Sciatic nerve (tissue), 2 donors: Measurements from ENCODE around the gene MANSC4. TPM values are rescaled to one million over a fixed set of nuclear protein-coding genes. Genes with fewer than 3 reads are reported as not detected.

ENCODE experiments used
- ATAC-seq: fragments of 200-7000 bp; cut with Tn5 transposase; one replicate; pipeline ENCODE4 v1.9.1; 2020; ENCODE audit warnings: mild to moderate bottlenecking, moderate library complexity
- DNase-seq: peaks from one replicate; pipeline ENCODE4 v3.0.0-alpha.2; 2020; ENCODE audit warnings: low spot score
- intact Hi-C: fragments of 100-400 bp; cut with DNase I; formaldehyde crosslinking; loops from one replicate; pipeline ENCODE4 v1.14.2; 2022
- total RNA-seq: library from RNA; stranded (reverse); fragmentation: NEBNext Ultra II Directional; extraction: Animal tissue kit (Norgen Biotek cat#: 25700); gene quantifications from one replicate; pipeline ENCODE4 v1.2.1, GENCODE V29; 2021
- donor health status: DM: no; HTN: no; CAD: no.
- donor health status: DM: no; HTN: no; CAD: no.

Gene MANSC4
- total RNA-seq, 1 donor from 2014 or later: not detected

DNA sequence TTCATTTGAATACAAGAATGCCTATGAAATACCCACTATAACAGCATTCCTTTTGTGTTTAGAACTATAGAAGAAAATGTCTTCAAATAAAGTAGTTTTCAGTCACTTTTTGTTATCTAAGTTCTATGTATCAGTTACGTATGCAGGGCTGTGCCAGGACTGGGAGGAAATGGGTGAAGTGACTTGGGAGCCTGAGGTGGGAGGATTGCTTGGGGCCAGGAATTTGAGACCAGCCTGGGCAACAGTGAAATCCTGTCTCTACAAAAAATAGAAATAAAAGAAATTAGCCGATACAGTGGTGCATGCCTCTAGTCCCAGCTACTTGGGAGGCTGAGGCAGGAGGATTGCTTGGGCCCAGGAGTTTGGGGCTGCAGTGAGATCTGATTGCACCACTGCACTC lies 22.9 kb upstream of the MANSC4 start:
- intact Hi-C loops: no loop called here
- no peak for ATAC-seq
- DNase-seq: no peak

DNA sequence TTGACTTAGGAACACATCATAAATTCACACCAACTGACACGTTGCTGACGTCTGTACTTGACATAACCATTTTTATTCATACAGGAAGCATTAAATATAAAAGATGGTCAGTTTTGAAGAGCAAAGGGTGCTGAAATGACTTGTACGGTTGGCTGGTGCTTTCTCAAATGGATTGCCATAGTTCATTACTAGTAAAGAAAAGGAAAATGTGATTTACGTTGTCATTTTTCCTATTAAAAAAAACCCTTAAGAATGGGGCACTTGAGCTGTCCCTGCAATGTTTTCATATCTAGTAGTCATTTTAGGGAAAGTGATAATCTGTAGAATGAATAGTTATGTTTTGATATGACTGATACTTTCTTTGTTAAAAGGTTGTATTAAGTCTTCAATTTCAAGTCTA lies 22.5 kb upstream of the MANSC4 start:
- no peak for DNase-seq
- intact Hi-C loops: no loop called here

DNA sequence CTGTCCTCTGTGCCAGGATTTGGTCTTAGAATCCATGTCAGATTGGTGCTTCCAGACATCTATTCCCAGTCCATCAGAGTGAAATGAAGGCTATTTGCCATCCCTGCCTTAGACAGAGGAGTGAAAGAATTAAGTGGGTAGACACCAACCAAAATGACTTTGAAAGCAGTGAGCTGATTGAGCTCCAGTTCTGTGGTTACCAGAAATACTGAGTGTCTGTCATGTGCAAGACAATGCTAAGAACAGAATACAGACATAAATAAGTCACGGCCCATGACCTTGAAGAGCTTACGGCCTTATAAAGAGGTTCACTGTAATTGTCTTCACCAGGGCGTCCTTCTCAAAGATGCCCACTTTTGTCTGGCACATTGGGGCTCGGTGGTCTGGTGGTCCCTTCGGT lies 21.6 kb upstream of the MANSC4 start:
- intact Hi-C loops: no loop called here
- ATAC-seq (no peak), DNase-seq (no peak)

More for the DNA sequence above, 22.5 kb upstream of the MANSC4 start:
- no peak for ATAC-seq

DNA sequence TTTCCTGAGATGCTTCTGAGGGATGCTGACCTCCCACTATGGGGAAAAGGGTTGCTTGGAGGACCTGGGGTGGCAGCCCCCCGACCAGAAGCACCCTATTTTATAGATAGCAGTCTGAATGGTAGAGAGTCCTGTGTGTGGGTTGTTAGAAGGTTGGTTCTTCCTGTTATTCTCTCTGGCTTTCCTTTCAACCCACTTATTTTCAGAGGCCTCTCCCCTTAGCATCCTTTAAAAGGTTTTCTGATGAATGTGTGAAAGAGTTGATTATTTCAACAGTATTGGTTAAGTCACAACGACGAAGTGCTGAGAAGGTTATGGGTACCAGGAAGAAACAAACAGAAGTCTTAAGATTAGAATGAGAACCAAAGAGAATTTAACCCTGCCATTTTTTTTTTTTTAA lies 20.8 kb upstream of the MANSC4 start:
- intact Hi-C loops: no loop called here
- ATAC-seq: no peak
- no peak for DNase-seq

DNA sequence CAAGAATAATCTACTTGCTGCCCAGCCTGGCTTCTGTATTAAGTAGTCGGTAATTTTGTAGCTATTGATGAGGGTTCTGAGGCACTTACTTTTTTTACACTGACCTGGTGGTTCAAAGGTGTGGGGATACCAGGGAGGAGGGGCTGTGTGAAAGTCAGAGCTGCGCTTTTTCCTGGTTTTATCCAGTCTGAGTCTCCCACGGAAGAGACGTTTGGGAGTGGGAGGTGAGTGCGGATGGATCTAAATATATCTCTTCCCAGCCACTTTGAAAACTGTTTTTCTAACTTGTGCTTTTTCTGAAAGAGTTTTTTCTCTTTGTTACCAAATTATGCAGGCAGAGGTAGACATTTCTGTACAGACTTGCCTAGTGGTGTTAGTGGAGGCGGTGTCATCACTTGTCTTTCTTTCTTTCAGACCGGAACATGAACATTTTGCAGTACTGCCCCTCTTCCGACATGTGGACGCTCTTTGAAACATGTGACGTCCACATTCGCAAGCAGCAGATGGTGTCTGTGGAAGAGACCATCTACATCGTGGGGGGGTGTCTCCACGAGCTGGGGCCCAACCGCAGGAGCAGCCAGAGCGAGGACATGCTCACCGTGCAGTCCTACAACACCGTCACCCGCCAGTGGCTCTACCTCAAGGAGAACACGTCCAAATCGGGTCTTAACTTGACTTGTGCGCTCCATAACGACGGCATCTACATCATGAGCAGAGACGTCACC lies 17.4 kb upstream of the MANSC4 start:
- ATAC-seq: no peak
- DNase-seq: no peak
- intact Hi-C loops: no loop called here

DNA sequence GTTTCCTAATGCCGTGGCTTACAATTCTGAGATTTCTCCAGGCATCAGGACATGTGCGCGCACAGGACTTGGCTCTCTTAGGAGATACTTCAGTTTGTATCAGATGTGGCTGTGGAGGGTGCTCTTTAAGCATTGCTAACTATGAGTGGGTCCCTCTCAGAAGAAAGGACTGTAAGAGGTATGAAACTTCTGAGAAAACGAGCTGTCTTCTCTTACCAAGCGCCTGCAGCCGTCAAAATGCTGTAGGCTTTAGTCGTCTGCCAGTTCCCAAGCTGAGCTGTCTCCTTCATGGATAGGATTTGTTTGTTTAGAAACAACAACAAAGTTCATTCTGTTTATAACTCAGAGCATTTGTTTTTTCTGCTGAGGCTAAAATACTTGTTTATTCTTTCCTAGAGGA lies 16.1 kb upstream of the MANSC4 start:
- no peak for ATAC-seq
- intact Hi-C loops: no loop called here
- no peak for DNase-seq

DNA sequence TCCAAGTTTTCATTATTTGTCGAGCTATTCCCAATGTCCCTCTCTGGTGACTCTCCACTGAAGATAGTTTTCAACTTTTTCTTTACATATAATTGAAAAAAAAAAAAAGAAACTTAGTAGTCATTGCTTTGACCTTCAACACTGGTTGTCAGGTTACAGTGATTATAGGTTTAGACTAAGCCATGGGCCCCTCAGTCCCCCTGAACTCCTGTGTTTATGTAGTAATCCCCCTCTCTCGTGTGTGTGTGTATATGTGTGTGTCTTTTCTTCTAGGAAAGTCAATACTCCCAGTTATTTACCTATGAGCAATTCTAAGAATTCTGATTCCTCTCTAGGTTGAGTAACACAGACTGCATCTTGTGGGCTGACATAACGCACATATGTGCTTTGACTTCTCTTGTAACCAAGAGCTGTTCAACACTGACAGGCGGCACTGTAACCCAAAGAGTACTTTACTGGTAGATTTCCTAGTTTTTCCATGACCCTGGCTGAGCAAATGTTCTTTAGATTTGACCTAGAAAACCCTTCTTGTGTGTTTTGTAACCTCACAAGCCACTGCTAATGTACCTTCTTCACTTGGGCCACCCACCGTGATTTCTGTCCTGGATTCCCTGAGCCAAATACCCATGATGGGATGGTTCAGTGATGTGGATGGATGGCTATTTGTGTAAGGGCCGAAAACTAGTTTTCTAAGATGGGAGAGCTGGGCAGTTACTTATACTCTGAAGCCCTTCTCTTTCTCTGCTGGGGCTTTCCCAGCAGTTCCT lies 15.0 kb upstream of the MANSC4 start:
- no peak for DNase-seq
- ATAC-seq: peak; percentile 81
- intact Hi-C loops: no loop called here

DNA sequence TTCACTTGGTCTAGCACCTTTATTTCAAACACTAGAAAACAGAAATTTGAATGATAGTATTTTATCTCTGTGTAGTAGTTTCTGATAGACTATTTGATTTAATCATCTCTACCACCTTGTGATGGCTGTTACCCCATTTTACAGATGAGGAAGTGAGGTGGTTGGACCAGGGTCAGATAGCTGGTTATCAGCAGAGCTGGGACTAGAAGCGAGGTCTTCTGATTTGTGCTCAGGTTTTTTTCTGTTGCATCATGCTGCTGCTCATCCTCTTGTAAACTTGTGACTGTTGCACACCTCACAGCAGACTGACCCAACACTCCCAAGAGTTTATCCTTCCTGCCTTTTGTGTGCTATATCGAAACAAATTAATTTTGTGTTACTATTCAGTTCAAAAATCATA lies 10.1 kb upstream of the MANSC4 start:
- ATAC-seq (no peak), DNase-seq (no peak)
- intact Hi-C loops: no loop called here

DNA sequence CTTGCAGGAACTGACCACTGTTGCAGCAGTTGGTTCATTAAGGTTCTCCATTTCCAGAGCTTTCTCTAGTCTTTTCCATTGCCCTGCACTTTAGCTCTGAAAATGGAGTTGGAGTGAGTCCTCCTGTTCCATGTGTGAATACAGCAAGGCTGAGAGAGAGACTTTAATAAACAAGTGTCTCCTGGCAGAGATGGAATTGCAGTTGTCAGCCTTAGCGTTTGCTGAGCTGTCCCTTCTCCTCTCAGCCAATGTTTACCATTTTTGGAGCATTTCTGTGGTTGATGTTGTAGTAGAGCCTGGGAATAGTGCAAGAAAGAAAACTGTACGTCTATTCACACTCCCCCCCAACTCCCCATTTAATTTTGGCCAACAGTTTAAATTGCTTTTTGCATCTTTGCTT lies 7.5 kb upstream of the MANSC4 start:
- intact Hi-C loops: no loop called here
- no peak for ATAC-seq

DNA sequence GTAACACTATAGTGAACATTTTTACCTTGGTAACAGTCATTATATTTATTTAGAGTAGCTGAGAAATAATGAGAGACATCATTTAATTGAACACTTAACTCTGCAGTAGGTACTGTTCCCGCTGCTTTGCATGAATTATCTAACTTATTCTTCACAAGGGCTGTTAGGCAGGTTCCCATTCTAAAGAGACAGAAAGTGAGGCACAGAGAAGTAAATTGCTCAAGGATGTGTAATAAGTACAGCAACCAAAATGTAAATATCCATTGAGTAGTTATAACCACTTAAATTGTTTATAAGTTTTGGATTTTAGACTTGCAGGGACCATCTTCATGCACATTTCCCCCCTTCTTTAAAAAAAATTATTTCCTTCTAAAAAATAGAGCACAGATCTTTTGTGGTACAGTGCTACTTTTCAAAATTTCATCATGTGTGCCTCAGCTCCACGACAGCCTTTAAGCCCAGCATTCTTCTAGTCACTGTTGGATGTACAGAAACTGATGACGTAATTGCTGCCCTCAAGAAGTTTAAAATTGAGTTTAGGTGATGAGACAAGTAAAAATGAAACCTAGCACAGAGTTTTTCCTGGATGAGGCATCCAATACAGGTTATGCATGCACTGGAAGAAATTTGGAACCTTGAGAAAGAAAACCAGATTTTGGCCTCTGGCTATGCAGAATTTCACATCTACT lies 6.0 kb upstream of the MANSC4 start:
- intact Hi-C loops: no loop called here
- ATAC-seq: no peak
- no peak for DNase-seq

More for the DNA sequence above, 7.5 kb upstream of the MANSC4 start:
- no peak for DNase-seq

DNA sequence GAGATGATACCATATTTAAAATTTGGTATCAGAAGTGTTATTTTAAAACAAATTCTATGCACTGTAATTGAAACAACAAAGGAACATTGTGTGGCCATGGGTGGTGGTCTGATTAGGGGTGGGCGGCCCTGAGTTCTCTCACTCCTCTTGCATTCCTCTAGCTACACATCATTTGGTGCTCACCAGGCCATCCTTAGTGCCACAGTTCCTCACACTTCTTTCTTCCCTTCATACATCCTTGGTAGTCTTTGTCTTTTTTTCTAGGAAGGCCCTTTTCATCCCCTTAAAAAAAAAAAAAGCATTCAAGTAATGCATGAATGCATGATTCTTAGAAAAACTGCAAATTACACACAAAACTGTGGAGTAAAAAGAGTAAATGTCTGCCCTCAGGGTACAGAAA lies 2.4 kb upstream of the MANSC4 start:
- DNase-seq (no peak), ATAC-seq (no peak)
- intact Hi-C loops: no loop called here

DNA sequence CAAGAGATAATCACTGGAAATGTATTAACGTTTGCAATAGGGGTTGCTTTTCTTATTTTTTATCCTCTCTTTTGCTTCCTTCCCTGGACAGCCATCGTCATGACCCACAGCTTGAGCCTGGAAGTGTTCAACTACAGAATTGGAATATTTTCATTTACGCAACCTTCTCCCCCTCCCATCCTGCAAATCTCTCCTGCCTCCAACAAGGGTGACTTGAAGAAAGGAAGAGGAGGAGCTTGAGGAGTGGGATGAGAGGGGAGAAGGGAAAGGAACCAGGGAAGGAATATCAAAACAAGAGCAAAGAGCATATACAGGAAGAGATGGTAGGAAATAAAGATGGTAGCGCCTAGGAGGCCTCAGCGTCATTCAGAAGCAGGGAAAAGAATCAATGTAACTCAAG lies 1.6 kb upstream of the MANSC4 start:
- peak; percentile 53 for ATAC-seq
- intact Hi-C loops: no loop called here
- no peak for DNase-seq

DNA sequence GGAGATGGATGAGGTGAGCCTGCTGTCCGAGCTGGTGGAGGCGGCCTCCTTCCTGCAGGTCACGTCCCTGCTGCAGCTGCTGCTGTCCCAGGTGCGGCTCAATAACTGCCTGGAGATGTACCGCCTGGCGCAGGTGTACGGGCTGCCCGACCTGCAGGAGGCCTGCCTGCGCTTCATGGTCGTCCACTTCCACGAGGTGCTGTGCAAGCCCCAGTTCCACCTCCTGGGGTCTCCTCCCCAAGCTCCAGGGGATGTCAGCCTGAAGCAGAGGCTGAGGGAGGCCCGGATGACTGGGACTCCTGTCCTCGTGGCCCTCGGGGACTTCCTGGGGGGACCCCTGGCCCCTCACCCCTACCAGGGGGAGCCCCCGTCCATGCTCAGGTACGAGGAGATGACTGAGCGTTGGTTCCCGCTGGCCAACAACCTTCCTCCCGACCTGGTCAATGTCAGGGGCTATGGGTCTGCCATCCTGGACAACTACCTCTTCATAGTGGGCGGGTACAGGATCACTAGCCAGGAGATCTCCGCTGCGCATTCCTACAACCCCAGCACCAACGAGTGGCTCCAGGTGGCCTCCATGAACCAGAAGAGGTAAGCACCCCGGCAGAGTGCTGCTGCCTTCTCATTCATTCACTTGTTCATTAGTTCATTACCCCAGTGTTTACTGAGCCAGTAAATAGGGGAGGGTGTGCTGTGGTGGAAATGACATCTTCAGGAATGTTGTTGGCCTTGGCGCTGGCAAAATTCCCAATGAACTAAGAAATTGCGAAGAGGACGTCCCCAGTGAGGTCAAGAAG lies 774 bp upstream of the MANSC4 start:
- ATAC-seq: peak; percentile 43
- intact Hi-C loops: no loop called here
- DNase-seq: no peak

DNA sequence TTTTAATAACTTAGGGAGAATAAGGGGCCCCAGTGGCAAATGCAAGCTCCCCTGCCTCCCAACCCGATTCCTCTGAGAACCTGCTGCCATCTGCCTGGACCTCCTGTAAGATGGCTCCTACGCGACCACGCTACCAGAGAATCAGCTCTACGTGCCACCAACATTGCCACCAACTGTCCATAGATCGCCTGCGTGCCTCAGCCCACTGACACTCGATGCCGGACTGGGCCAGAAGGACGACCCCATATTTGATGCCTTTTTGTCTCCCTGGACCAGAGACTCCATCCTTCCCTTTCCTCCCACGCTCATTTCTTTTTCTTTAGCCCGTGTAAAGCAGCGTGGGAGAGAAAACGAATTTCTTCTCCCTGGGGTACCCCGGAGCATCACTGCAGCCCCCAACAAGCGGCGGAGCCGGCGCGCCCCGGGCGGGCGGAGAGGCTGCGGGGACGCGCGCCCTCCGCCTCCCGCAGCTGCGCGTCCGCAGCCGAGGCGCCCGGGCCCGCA lies 568 bp downstream of the MANSC4 start:
- ATAC-seq: peak; percentile 12
- intact Hi-C loops: no loop called here
- DNase-seq: no peak

DNA sequence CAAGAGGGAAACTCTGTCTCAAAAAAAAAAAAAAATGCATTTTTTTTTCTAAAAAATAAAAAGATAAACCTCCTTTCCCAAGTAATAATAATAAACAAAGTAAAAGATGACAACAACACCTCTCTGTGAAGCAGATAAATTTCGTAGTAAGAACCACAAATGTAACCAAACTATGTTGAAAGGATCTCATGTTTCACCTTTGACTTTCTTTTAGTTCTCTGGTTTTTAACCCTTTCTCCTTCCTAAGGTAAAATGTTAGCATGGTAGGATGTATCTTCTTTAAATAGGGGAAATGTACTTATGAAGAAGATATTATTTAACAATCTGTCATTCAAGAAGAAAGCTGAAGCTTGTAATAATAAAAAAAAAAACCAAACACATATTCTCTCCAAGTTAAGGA lies 1.8 kb downstream of the MANSC4 start:
- ATAC-seq (no peak), DNase-seq (no peak)
- intact Hi-C loops: no loop called here

DNA sequence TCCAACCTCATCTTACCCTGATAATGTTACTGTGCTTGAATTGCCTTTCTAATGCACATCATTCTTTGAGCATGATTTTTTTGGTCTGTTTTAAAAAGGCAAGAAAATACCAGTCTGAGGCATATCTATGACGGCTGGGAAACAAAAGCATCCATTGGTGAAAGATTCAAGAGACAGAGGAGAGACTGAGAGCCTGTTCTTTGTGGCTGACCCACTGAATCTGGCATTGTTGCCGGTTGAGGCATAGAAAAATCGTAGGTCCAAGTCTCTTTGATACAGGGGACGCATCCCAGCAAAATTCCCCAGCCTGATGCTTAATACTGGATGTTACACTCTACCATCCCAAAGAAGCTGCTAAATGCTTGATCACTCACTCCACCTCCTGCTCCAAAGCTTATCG lies 2.9 kb downstream of the MANSC4 start:
- intact Hi-C loops: no loop called here
- DNase-seq (no peak), ATAC-seq (no peak)

DNA sequence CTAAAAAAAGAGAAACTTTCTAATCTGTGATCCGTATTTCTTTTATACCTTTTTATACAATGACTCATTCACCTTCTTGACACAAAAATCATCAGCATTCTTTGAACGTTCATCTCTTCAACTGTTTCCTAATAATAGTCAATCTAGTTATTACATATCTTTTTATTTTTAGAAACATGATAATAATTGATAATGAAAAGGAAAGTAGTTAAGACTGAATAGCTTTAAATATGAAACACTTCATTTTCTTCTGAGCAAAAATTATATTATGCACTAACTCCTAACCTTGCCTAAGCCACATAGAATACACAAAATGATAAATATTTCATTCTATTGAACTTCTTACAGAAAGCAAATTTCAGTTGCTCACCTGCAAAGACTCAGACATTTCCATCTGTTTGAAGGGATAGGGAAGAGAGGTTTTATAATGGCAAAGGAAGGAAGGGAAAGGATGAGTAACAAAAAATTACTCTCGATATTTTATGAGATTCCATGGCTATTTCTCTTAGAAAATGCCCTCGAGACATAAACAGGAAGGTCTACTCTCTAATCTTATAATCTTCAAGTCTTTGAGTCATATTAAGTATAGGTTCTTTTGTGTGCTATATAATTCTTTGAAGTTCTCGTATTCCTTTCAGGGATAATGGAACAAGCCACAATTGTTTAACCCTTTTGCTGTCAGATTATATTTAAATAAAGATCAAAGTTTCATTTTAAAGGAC lies 7.5 kb downstream of the MANSC4 start:
- intact Hi-C loops: no loop called here
- ATAC-seq (no peak), DNase-seq (no peak)

DNA sequence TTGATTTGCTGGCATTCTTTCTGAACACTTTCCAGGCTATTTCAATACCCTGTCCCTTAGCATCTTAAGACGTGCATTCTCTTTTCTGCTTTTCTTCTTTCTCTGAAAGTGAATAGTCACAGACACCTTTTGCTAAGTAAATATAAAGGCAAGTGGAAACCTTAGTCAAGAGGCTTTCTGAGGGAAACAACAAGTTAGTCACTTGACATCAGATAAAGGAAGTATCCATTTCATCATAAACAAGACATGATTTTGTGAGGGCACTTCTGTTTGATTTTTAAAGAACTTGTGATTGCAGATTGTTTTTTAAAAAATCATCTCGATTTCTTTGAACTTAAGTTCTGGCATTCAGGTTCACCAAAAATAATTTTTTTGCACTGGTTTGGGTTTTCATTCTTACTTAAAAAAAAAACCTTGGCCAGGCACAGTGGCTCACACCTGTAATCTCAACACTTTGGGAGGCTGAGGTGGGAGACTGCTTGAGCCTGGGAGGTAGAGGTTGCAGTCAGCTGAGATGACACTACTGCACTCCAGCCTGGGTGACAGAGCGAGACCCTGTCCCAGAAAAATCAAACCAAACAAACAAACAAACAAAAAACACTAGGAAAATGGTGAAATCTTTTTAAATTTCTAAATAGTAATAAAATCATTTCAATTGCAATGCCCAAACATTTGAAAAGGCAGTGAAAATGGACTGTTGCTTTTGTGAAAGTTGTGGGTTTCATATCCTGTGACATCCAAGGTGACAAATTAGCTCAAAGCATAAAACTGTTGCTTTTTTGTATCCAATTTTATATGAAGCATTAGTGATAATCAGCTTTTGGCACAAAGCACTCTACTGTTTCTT lies 8.3 kb downstream of the MANSC4 start:
- no peak for DNase-seq
- ATAC-seq: no peak
- intact Hi-C loops: no loop called here
